RPMI8226 (cell line): ENCODE results near the gene GRM1.

Experiments
- DNase-seq: peaks from one replicate; pipeline ENCODE4 v3.0.0-alpha.2; 2015

GRM1 gene

GRCh38 chr6:146282837-146283236 is 254.0 kb downstream of the GRM1 start:
- DNase-seq: no peak

- no peak for DNase-seq
Measured at GRCh38 chr6:146284311-146284710, 255.4 kb downstream of the GRM1 start.

- DNase-seq: no peak
Measured at GRCh38 chr6:146286961-146287360, 258.1 kb downstream of the GRM1 start.

GRCh38 chr6:146287691-146288369 is 259.0 kb downstream of the GRM1 start:
- no peak for DNase-seq

- no peak for DNase-seq
Measured at GRCh38 chr6:146289816-146290588, 261.1 kb downstream of the GRM1 start.

GRCh38 chr6:146290589-146290901 is 261.7 kb downstream of the GRM1 start:
- DNase-seq: no peak

GRCh38 chr6:146292506-146292905 is 263.6 kb downstream of the GRM1 start:
- DNase-seq: no peak

- DNase-seq: no peak
Measured at GRCh38 chr6:146295695-146296094, 266.8 kb downstream of the GRM1 start.

GRCh38 chr6:146297815-146298214 is 269.0 kb downstream of the GRM1 start:
- no peak for DNase-seq

GRCh38 chr6:146300521-146300920 is 271.7 kb downstream of the GRM1 start:
- no peak for DNase-seq

- DNase-seq: no peak
Measured at GRCh38 chr6:146301764-146302163, 272.9 kb downstream of the GRM1 start.

GRCh38 chr6:146302994-146303393 is 274.1 kb downstream of the GRM1 start:
- no peak for DNase-seq

GRCh38 chr6:146304181-146304580 is 275.3 kb downstream of the GRM1 start:
- no peak for DNase-seq

- DNase-seq: no peak
Measured at GRCh38 chr6:146305092-146305491, 276.2 kb downstream of the GRM1 start.

- no peak for DNase-seq
Measured at GRCh38 chr6:146305951-146306350, 277.1 kb downstream of the GRM1 start.

GRCh38 chr6:146310628-146311027 is 281.8 kb downstream of the GRM1 start:
- no peak for DNase-seq

GRCh38 chr6:146311079-146311478 is 282.2 kb downstream of the GRM1 start:
- no peak for DNase-seq

- no peak for DNase-seq
Measured at GRCh38 chr6:146312608-146313007, 283.7 kb downstream of the GRM1 start.

GRCh38 chr6:146315381-146316174 is 286.7 kb downstream of the GRM1 start:
- no peak for DNase-seq

GRCh38 chr6:146316175-146316495 is 287.3 kb downstream of the GRM1 start:
- DNase-seq: no peak

- no peak for DNase-seq
Measured at GRCh38 chr6:146331013-146331412, 302.2 kb downstream of the GRM1 start.

- DNase-seq: no peak
Measured at GRCh38 chr6:146335336-146335735, 306.5 kb downstream of the GRM1 start.

GRCh38 chr6:146336191-146336590 is 307.3 kb downstream of the GRM1 start:
- DNase-seq: no peak

GRCh38 chr6:146337376-146337775 is 308.5 kb downstream of the GRM1 start:
- DNase-seq: no peak
